Neural crest cell (in vitro differentiated cells): ENCODE results near the gene CSHL1. TPM values are rescaled to one million over a fixed set of nuclear protein-coding genes. Genes with fewer than 3 reads are reported as not detected.
A peak's percentile ranks its signal among the peaks of the same experiment; 100 is the strongest.

Experiments used
- DNase-seq: peaks from one replicate; pipeline ENCODE4 v3.0.0; 2021; ENCODE audit warnings: low read depth, mixed read lengths, low spot score
- H3K27ac Mint-ChIP-seq: one replicate; pipeline ENCODE4 v1.8.0; 2021; ENCODE audit warnings: mild to moderate bottlenecking, mixed read lengths; ENCODE audit not compliant: unreplicated experiment
- H3K27me3 Mint-ChIP-seq: 2 replicates; pipeline ENCODE4 v1.8.0; 2021; ENCODE audit warnings: low read depth, mild to moderate bottlenecking, mixed read lengths
- H3K36me3 Mint-ChIP-seq: 2 replicates; pipeline ENCODE4 v1.8.0; 2021; ENCODE audit warnings: low read depth, mild to moderate bottlenecking, mixed read lengths
- H3K4me1 Mint-ChIP-seq: 2 replicates; pipeline ENCODE4 v1.8.0; 2021; ENCODE audit warnings: mixed read lengths
- H3K4me3 Mint-ChIP-seq: one replicate; pipeline ENCODE4 v1.8.0; 2021; ENCODE audit warnings: mild to moderate bottlenecking, mixed read lengths
- H3K9me3 Mint-ChIP-seq: 2 replicates; pipeline ENCODE4 v1.8.0; 2021; ENCODE audit warnings: mixed read lengths
- total RNA-seq: library from RNA; stranded (reverse); gene quantifications from 2 replicates; pipeline ENCODE4 v1.2.1, GENCODE V29; 2021
- TF ChIP-seq, protein P1 (sequence below): fragments of 200-600 bp; sonication (generic); conservative IDR thresholded peaks from 2 replicates; pipeline ENCODE4 v1.5.0; 2021; ENCODE audit warnings: antibody characterized with exemption, mild to moderate bottlenecking

Gene CSHL1
- total RNA-seq, 1 donor from 2014 or later = not detected

DNA sequence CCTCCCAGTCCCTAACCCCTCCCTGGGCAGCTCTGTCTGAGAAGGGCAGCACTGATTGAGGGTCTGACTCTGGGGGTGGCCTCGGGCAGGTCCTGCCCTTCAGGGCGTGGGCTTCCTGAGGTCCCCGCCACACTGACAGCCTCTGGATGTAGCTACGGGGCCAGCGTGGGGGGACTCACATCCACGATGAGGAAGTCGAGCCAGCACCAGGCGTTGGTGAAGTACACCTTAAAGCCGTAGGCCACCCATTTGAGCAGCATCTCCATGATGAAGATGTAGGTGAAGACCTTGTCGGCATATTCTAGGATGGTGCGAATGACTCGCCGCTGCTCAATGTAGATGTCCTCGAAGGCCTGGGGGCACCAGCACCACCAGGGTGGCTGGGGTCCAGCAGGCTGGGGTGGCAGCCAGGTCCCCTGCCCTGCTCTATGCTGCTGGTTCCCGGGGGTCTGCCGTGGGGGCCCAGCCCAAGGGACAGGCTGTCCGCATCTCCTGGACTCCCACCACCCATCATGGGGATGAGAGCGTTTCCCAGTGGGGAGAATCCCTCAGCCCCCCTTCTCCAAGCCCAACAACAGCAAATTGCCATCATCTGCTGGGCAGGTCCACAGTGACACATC lies 36.8 kb upstream of the CSHL1 start:
- Mint-ChIP-seq H3K36me3 (no peaks in the 10 kb centered on the region), H3K27ac (no peak overlapping the region), H3K9me3 (no peaks in the 10 kb centered on the region), H3K4me3 (no peak overlapping the region), H3K27me3 (no peaks in the 10 kb centered on the region), H3K4me1 (no peaks in the 10 kb centered on the region)
- DNase-seq = no peak
- TF ChIP-seq, protein P1, sequence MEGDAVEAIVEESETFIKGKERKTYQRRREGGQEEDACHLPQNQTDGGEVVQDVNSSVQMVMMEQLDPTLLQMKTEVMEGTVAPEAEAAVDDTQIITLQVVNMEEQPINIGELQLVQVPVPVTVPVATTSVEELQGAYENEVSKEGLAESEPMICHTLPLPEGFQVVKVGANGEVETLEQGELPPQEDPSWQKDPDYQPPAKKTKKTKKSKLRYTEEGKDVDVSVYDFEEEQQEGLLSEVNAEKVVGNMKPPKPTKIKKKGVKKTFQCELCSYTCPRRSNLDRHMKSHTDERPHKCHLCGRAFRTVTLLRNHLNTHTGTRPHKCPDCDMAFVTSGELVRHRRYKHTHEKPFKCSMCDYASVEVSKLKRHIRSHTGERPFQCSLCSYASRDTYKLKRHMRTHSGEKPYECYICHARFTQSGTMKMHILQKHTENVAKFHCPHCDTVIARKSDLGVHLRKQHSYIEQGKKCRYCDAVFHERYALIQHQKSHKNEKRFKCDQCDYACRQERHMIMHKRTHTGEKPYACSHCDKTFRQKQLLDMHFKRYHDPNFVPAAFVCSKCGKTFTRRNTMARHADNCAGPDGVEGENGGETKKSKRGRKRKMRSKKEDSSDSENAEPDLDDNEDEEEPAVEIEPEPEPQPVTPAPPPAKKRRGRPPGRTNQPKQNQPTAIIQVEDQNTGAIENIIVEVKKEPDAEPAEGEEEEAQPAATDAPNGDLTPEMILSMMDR = no peak

DNA sequence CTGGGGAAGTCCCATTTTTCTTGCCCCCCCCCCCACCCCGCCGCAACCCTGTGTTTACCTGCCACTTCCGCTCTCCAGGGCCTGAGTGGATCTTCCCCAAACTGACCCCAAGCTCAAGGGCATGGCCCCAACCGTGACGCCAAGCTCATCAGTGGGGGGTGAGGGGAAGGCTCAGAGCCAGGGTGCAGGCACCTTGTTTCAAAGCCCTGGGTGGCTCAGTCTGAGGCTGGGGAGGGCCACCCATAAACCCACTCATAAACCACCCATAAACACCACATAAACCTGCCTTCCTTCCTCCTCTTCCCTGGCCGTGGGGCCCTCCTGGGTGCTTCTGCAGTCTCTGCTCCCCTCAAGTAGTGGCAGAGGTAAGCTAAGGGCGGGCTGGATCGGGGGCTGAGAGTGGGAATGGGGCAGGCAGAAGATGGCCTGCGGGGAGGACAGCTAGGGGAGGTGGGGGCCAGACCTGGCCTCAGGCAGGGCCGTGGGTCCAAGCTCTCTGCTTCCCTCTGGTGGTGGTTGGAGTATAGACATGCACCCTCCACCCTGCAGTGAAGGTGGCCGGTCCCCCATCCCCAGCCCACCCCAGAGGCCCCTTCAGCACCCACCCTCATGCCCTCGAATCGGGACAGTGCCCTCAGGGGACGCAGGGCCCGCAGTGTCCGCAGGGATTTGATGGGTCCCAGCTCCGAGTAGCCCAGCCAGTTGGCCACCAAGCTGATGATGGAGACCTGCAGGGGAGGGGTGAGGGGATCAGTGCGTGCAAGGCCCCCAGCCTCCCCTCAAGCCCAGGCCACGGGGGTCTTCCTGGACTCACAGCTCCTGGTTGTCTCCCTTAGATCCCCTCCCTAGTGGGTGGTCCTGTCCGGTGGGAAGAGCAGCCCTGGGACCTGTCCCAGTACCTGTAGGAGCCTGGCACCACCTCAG lies 35.6 kb upstream of the CSHL1 start:
- Mint-ChIP-seq H3K27me3 (no peaks in the 10 kb centered on the region), H3K4me1 (no peaks in the 10 kb centered on the region), H3K4me3 (no peak overlapping the region), H3K27ac (no peak overlapping the region), H3K36me3 (no peaks in the 10 kb centered on the region), H3K9me3 (no peaks in the 10 kb centered on the region)
- TF ChIP-seq, protein P1 = peak; percentile 79
- peak; percentile 61 for DNase-seq

DNA sequence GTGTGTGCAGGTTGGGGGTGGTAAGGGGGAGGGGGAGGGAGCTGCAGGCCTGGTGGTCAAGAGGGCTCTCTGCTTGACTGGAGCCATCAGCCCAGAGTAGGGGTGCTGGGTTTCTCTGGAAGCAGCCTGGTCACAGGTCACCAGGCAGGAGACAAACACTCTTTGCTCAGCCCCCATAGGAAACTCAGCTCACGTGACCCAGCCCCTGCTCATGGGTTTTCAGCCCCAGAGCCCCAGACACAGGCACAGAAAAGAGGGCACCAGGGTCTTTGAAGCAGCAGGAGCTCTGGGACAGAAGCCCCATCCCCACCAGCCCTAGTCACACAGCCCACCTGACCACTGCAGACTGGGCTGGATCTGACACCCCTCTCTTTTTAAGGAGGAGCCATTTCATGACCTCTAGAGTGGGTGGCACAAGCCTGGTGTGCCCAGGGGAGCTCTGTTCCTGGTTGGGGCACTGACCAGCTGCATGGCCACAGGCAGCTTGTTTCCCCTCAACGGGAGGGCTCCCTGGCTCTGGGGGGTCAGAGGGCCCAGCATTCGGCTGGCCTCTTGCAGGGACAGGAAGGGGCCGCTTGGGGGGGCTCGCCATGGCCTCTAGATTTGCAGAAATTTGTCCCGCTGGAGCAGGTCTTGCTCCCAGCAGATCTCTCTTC lies 34.9 kb upstream of the CSHL1 start:
- no peaks in the 10 kb centered on the region for H3K36me3 Mint-ChIP-seq
- H3K4me3 Mint-ChIP-seq = no peak overlapping the region

GRCh38 chr17:63944736-63945499 lies 33.9 kb upstream of the CSHL1 start:
- DNase-seq = no peak
- Mint-ChIP-seq H3K4me3 (no peak overlapping the region), H3K27me3 (no peaks in the 10 kb centered on the region), H3K9me3 (no peaks in the 10 kb centered on the region), H3K27ac (no peak overlapping the region), H3K36me3 (no peaks in the 10 kb centered on the region), H3K4me1 (no peaks in the 10 kb centered on the region)
- TF ChIP-seq, protein P1 = no peak

More for the DNA sequence above, 34.9 kb upstream of the CSHL1 start:
- Mint-ChIP-seq H3K4me1 (no peaks in the 10 kb centered on the region), H3K9me3 (no peaks in the 10 kb centered on the region), H3K27ac (no peak overlapping the region), H3K27me3 (no peaks in the 10 kb centered on the region)
- DNase-seq = no peak
- TF ChIP-seq, protein P1 = no peak

GRCh38 chr17:63943745-63944144 lies 32.7 kb upstream of the CSHL1 start:
- H3K36me3 Mint-ChIP-seq = no peaks in the 10 kb centered on the region
- no peak overlapping the region for H3K4me3 Mint-ChIP-seq
- no peaks in the 10 kb centered on the region for H3K27me3 Mint-ChIP-seq
- TF ChIP-seq, protein P1 = no peak
- H3K9me3 Mint-ChIP-seq = no peaks in the 10 kb centered on the region
- DNase-seq = no peak
- H3K4me1 Mint-ChIP-seq = peaks cover 5% of the 10 kb centered on the region
- H3K27ac Mint-ChIP-seq = no peak overlapping the region
